ENCODE measurements around the gene USP30. TPM values are rescaled to one million over a fixed set of nuclear protein-coding genes. Genes with fewer than 3 reads are reported as not detected.

Gene USP30
- total RNA-seq, 1 experiment from 2014 or later = 7.8 TPM

GRCh38 chr12:109113661-109114321 lies 61.4 kb downstream of the USP30 start:
- WGBS (ENCODE audit: extremely low coverage, insufficient read length, low lambda C conversion rate) = no CpG with 5 or more reads among the region's 5 CpGs
- Histone ChIP-seq H4K20me1 (ENCODE audit: control insufficient read depth, insufficient read depth, insufficient read length) (no peaks in the 10 kb centered on the region), H3K18ac (ENCODE audit: insufficient read length, low read depth, low read length) (no peak overlapping the region), H3K4ac (ENCODE audit: low read depth, low read length) (no peak overlapping the region), H4K91ac (ENCODE audit: insufficient read length, low read depth, low read length) (no peak overlapping the region), H2AFZ (ENCODE audit: low read length) (no peak overlapping the region), H3K9ac (ENCODE audit: extremely low read depth, insufficient read length, low read length) (no peak overlapping the region), H2BK15ac (ENCODE audit: low read depth, low read length) (no peak overlapping the region), H3K27me3 (ENCODE audit: insufficient read depth, low read length) (no peaks in the 10 kb centered on the region), H2BK12ac (ENCODE audit: insufficient read length, low read depth, low read length) (no peak overlapping the region), H4K5ac (ENCODE audit: insufficient read length, low read depth, low read length) (no peak overlapping the region), H2AK5ac (ENCODE audit: insufficient read length, low read length) (no peak overlapping the region), H2BK20ac (ENCODE audit: low read depth, low read length, poor library complexity, severe bottlenecking) (no peak overlapping the region), H4K8ac (replicated peaks; ENCODE audit: insufficient read length, low read depth, low read length) (no peak overlapping the region), H2BK120ac (ENCODE audit: low read depth, low read length, poor library complexity, severe bottlenecking) (no peak overlapping the region), H3K27ac (ENCODE audit: insufficient read length, low read depth, low read length) (no peak overlapping the region), H3K14ac (ENCODE audit: insufficient read depth, low read length) (no peak overlapping the region), H3K9me3 (ENCODE audit: control insufficient read depth, low read depth, low read length) (no peaks in the 10 kb centered on the region), H2BK5ac (ENCODE audit: insufficient read length, low read length) (no peak overlapping the region), H3K4me1 (ENCODE audit: insufficient read depth, low read length) (peaks cover 6% of the 10 kb centered on the region; the same call in 1 of the 2 replicates), H3K56ac (ENCODE audit: insufficient read length, low read depth, low read length) (no peak overlapping the region), H3K79me2 (ENCODE audit: insufficient read depth, low read length) (no peaks in the 10 kb centered on the region), H3K4me2 (ENCODE audit: insufficient read depth, insufficient read length, low read length) (no peak overlapping the region), H3K23ac (ENCODE audit: insufficient read length, low read depth, low read length) (no peak overlapping the region), H3T11ph (ENCODE audit: low read length) (no peak overlapping the region), H3K23me2 (ENCODE audit: insufficient read length, low read depth, low read length, poor library complexity, severe bottlenecking) (peaks cover 4% of the 10 kb centered on the region), H3K79me1 (ENCODE audit: insufficient read depth, low read depth, low read length, poor library complexity, severe bottlenecking) (no peaks in the 10 kb centered on the region)
- no peak overlapping the region for H3K27ac Mint-ChIP-seq
- TF ChIP-seq, protein P1, sequence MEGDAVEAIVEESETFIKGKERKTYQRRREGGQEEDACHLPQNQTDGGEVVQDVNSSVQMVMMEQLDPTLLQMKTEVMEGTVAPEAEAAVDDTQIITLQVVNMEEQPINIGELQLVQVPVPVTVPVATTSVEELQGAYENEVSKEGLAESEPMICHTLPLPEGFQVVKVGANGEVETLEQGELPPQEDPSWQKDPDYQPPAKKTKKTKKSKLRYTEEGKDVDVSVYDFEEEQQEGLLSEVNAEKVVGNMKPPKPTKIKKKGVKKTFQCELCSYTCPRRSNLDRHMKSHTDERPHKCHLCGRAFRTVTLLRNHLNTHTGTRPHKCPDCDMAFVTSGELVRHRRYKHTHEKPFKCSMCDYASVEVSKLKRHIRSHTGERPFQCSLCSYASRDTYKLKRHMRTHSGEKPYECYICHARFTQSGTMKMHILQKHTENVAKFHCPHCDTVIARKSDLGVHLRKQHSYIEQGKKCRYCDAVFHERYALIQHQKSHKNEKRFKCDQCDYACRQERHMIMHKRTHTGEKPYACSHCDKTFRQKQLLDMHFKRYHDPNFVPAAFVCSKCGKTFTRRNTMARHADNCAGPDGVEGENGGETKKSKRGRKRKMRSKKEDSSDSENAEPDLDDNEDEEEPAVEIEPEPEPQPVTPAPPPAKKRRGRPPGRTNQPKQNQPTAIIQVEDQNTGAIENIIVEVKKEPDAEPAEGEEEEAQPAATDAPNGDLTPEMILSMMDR (conservative IDR thresholded peaks at IDR 0.05) = no peak
- H3K4me1 Mint-ChIP-seq = peaks cover 24 to 28% of the 10 kb centered on the region in 2 experiments
- H3K36me3 Mint-ChIP-seq (ENCODE audit: insufficient read depth in 1 of 3, low read depth in 3 of 3) = peaks cover 3 to 21% (median 13%) of the 10 kb centered on the region in 3 experiments; a peak in 6 of 7 replicates
- no peaks in the 10 kb centered on the region for H3K9me3 Mint-ChIP-seq
- H3K4me3 Mint-ChIP-seq = no peak overlapping the region
- H3K27me3 Mint-ChIP-seq (ENCODE audit: low read depth) = no peaks in the 10 kb centered on the region
- DNase-seq = no peak
